Gastrocnemius medialis (tissue), 4 donors: ENCODE results near the gene MED12L. TPM values are rescaled to one million over a fixed set of nuclear protein-coding genes. Genes with fewer than 3 reads are reported as not detected.
A peak's percentile ranks its signal among the peaks of the same experiment; 100 is the strongest.

Source experiments
- ATAC-seq, 2 donors: fragments of 150-250 bp; one replicate each; pipeline ENCODE4 v1.9.1; 2016
- DNase-seq, 2 donors: peaks; one replicate each; pipeline ENCODE4 v3.0.0-alpha.2; 2019
- H3K27ac ChIP-seq, 4 donors: fragments of 200-600 bp; sonication (generic); 1 replicate in 1 of 4; 2 replicates in 3 of 4; pipeline ENCODE4 v1.5.1; 2016 to 2018; ENCODE audit warnings: mild to moderate bottlenecking in 2 of 4, moderate library complexity in 1 of 4
- H3K27me3 ChIP-seq, 3 donors: fragments of 200-600 bp; sonication (generic) in 2 of 3; 1 replicate in 1 of 3; 2 replicates in 2 of 3; pipeline versions ENCODE4 v1.5.1 to v1.6.0; 2016 to 2019; ENCODE audit warnings: mild to moderate bottlenecking in 1 of 3, moderate library complexity in 1 of 3
- H3K36me3 ChIP-seq, 2 donors: fragments of 200-600 bp; sonication (generic) in 1 of 2; one replicate each; pipeline ENCODE4 v1.5.1; 2017 to 2018
- H3K4me1 ChIP-seq, 2 donors: fragments of 200-600 bp; sonication (generic) in 1 of 2; one replicate each; pipeline ENCODE4 v1.5.1; 2016 to 2017; ENCODE audit warnings: mild to moderate bottlenecking in 2 of 2
- H3K4me3 ChIP-seq, 4 donors: fragments of 200-600 bp; sonication (generic) in 3 of 4; 1 replicate in 1 of 4; 2 replicates in 3 of 4; pipeline ENCODE4 v1.5.1; 2016 to 2019; ENCODE audit warnings: mild to moderate bottlenecking in 2 of 4
- H3K9me3 ChIP-seq, 3 donors: fragments of 200-600 bp; sonication (generic) in 2 of 3; 1 replicate in 1 of 3; 2 replicates in 2 of 3; pipeline ENCODE4 v1.5.1; 2016 to 2019
- POLR2A ChIP-seq, 2 donors: fragments of 450-650 bp; IDR thresholded peaks; one replicate each; pipeline ENCODE4 v1.6.1; 2017; ENCODE audit warnings: antibody characterized with exemption in 2 of 2, mild to moderate bottlenecking in 2 of 2, moderate library complexity in 2 of 2
- in situ Hi-C, 4 donors: fragments of 200-750 bp; cut with MboI; loops; one replicate each; pipeline versions ENCODE4 v1.15.0 to v1.8.0; 2017; ENCODE audit warnings: low sequenced_read_pairs in 4 of 4
- intact Hi-C: fragments of 100-400 bp; cut with DNase I; formaldehyde crosslinking; loops from one replicate; pipeline ENCODE4 v1.15.1; 2023; ENCODE audit warnings: low total_unique reads
- total RNA-seq, 4 donors: library from RNA; depleted of rRNA; stranded (reverse); fragments of >200 nt; gene quantifications; one replicate each; pipeline versions ENCODE4 v1.1.0 to v1.2.3, GENCODE V29; 2016
- TF ChIP-seq, protein P1 (sequence below), 5 experiments: fragments of 450-650 bp in 3 of 5; fragments of 200-600 bp in 2 of 5; sonication (generic) in 2 of 5; IDR thresholded peaks in 4 of 5; conservative IDR thresholded peaks in 1 of 5; 1 replicate in 4 of 5; 2 replicates in 1 of 5; pipeline ENCODE4 v1.5.1; 2016 to 2019; ENCODE audit warnings: antibody characterized with exemption in 5 of 5, mild to moderate bottlenecking in 3 of 5, moderate library complexity in 3 of 5

MED12L gene
- total RNA-seq, 4 donors from 2014 or later, result 0.05 to 1.2 (median 0.10) TPM

DNA sequence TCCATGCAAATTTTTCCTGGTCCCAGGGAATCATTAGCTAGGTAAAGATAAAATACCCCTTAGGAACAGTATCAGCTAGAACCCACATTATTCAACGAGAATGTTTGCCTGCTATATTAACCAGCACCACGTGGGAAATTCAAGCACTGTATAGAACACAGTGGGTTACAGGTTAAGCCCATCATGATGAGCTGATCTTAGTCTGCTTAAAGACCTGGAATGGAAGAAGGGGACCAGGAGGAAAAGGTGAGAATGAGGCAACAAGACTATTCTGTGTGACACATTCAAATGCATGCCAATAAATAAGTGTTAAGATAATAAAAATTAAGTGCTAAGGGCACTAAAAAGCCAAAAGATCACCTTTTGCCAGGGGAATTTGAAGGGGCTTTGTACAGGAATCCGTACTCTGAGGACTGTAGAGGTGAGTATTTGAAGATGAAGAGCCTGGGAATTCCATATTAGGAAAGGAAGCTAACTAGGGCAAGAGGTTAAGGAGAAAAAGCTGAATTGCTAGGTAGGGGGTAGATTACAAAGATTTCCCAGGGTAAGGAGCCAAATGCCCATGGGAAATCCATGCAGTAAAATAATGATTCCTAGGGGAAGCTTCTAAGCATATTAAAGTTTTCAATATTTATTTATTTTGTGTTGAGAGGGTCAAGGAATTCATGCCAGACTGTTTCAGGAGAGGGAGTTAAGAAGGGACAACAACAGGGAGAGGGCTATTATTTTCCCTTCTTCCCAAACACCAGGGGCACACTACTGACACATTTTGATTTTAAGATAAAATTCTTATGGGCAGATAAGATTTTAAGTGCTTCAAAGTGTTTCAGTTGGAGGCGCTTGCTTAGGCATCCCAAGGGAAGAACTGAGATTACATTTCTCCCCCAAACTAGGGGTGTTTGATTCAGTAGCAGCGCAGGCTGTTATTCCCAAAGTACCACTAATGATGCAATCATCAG, 2.3 kb upstream of the MED12L start:
- DNase-seq (no peak), ATAC-seq (no peak)
- Histone ChIP-seq H3K36me3 (no peaks in the 10 kb centered on the region), H3K27me3 (peaks cover 9 to 37% (median 20%) of the 10 kb centered on the region in 3 donors), H3K27ac (no peak overlapping the region), H3K4me1 (peaks cover 5 to 15% of the 10 kb centered on the region in 2 donors), H3K9me3 (no peaks in the 10 kb centered on the region), H3K4me3 (no peak overlapping the region)
- TF ChIP-seq POLR2A (IDR thresholded peaks at IDR 0.05), result no peak
- TF ChIP-seq, protein P1, sequence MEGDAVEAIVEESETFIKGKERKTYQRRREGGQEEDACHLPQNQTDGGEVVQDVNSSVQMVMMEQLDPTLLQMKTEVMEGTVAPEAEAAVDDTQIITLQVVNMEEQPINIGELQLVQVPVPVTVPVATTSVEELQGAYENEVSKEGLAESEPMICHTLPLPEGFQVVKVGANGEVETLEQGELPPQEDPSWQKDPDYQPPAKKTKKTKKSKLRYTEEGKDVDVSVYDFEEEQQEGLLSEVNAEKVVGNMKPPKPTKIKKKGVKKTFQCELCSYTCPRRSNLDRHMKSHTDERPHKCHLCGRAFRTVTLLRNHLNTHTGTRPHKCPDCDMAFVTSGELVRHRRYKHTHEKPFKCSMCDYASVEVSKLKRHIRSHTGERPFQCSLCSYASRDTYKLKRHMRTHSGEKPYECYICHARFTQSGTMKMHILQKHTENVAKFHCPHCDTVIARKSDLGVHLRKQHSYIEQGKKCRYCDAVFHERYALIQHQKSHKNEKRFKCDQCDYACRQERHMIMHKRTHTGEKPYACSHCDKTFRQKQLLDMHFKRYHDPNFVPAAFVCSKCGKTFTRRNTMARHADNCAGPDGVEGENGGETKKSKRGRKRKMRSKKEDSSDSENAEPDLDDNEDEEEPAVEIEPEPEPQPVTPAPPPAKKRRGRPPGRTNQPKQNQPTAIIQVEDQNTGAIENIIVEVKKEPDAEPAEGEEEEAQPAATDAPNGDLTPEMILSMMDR (IDR thresholded peaks at IDR 0.05 in 4 of 5, conservative IDR thresholded peaks at IDR 0.05 in 1 of 5), result no peak
- intact Hi-C loops, result loop anchor here (10.0 kb wide), 1 partner anchor 62 kb away; no protein-coding TSS in a partner anchor
- in situ Hi-C loops, result no loop called here

- ATAC-seq, result no peak
- H3K27me3 ChIP-seq, result peaks cover 9 to 37% (median 20%) of the 10 kb centered on the region in 3 donors
- in situ Hi-C loops, result no loop called here
- no peak for TF ChIP-seq POLR2A (IDR thresholded peaks at IDR 0.05)
- TF ChIP-seq, protein P1 (IDR thresholded peaks at IDR 0.05 in 4 of 5, conservative IDR thresholded peaks at IDR 0.05 in 1 of 5), result no peak
- H3K4me3 ChIP-seq, result peak overlapping the region; percentile 58 to 73 (median 60)
- H3K9me3 ChIP-seq, result no peaks in the 10 kb centered on the region
- H3K36me3 ChIP-seq, result no peaks in the 10 kb centered on the region
- peaks cover 5 to 15% of the 10 kb centered on the region in 2 donors for H3K4me1 ChIP-seq
- intact Hi-C loops, result loop anchor here (10.0 kb wide), 1 partner anchor 60 kb away; no protein-coding TSS in a partner anchor
- DNase-seq, result no peak
- H3K27ac ChIP-seq, result no peak overlapping the region
These were observed 604 bp upstream of the MED12L start for GRCh38 chr3:151084893-151085226.

DNA sequence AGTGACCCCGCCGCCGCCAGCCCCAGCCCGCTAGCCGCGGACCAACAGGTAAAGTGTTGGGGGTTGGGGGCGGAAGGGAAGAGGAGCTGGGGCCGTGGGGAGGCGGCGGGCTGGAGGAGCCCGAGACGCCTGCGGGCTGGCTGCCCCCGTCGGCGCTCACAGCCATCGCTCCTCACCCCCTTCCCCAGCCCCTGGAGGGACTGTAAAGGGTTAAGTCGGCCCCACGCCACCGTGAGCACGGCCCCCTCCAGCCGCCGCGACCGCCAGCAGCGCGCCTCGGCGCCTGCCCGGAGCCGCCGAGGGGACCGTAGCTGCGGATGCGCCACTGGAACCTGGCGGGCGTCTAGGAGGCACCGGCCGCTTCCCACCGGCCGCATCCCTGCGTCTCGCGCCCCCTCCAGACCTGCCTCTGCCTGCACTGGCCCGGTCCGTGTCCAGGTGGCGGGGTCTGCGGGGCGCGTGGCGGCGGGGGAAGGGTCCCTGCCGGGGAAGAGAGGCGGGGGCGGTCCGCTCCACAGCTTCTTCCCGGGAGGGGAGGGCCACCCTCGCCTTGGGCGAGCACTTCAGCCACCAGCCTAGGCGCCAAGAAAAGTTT, 522 bp downstream of the MED12L start:
- H3K27ac ChIP-seq, result peak overlapping the region in 1 of 4 donors; percentile 34
- ATAC-seq (peak in 1 of 2 donors; percentile 24), DNase-seq (no peak)
- H3K36me3 ChIP-seq, result no peaks in the 10 kb centered on the region
- TF ChIP-seq, protein P1 (IDR thresholded peaks at IDR 0.05 in 4 of 5, conservative IDR thresholded peaks at IDR 0.05 in 1 of 5), result no peak
- TF ChIP-seq POLR2A (IDR thresholded peaks at IDR 0.05), result no peak
- H3K4me1 ChIP-seq, result peaks cover 5 to 15% of the 10 kb centered on the region in 2 donors
- in situ Hi-C loops, result no loop called here
- intact Hi-C loops, result loop anchor here (10.0 kb wide), 1 partner anchor 59 kb away; no protein-coding TSS in a partner anchor
- peak overlapping the region; percentile 58 to 73 (median 60) for H3K4me3 ChIP-seq
- H3K27me3 ChIP-seq, result peaks cover 9 to 37% (median 20%) of the 10 kb centered on the region in 3 donors
- no peaks in the 10 kb centered on the region for H3K9me3 ChIP-seq

GRCh38 chr3:151086484-151087456, 1.3 kb downstream of the MED12L start:
- TF ChIP-seq POLR2A (IDR thresholded peaks at IDR 0.05), result no peak
- TF ChIP-seq, protein P1 (IDR thresholded peaks at IDR 0.05 in 4 of 5, conservative IDR thresholded peaks at IDR 0.05 in 1 of 5), result peak in 2 of 5 experiments; percentile 11 to 30
- in situ Hi-C loops (no loop called here), intact Hi-C loops (loop anchor here (10.0 kb wide), 1 partner anchor 58 kb away; no protein-coding TSS in a partner anchor)
- Histone ChIP-seq H3K9me3 (no peaks in the 10 kb centered on the region), H3K4me1 (peaks cover 5 to 15% of the 10 kb centered on the region in 2 donors), H3K36me3 (no peaks in the 10 kb centered on the region), H3K27me3 (peaks cover 9 to 37% (median 20%) of the 10 kb centered on the region in 3 donors), H3K4me3 (peak overlapping the region; percentile 58 to 73 (median 60)), H3K27ac (peak overlapping the region in 1 of 4 donors; percentile 34)
- peak; percentile 18 to 34 for DNase-seq
- peak; percentile 77 to 82 for ATAC-seq
